Activated CD4-positive, alpha-beta T cell treated with anti-CD3 and anti-CD28 coated beads, Interleukin-2, amount 50 U/mL, for 24 hours (primary cell): Measurements from ENCODE around the gene KCNK10.

Experiments used
- DNase-seq, 2 donors: peaks; one replicate each; pipeline ENCODE4 v3.0.0-alpha.2; 2020; ENCODE audit warnings: low read depth in 1 of 2, low spot score in 1 of 2

KCNK10 gene, protein sequence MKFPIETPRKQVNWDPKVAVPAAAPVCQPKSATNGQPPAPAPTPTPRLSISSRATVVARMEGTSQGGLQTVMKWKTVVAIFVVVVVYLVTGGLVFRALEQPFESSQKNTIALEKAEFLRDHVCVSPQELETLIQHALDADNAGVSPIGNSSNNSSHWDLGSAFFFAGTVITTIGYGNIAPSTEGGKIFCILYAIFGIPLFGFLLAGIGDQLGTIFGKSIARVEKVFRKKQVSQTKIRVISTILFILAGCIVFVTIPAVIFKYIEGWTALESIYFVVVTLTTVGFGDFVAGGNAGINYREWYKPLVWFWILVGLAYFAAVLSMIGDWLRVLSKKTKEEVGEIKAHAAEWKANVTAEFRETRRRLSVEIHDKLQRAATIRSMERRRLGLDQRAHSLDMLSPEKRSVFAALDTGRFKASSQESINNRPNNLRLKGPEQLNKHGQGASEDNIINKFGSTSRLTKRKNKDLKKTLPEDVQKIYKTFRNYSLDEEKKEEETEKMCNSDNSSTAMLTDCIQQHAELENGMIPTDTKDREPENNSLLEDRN

DNA sequence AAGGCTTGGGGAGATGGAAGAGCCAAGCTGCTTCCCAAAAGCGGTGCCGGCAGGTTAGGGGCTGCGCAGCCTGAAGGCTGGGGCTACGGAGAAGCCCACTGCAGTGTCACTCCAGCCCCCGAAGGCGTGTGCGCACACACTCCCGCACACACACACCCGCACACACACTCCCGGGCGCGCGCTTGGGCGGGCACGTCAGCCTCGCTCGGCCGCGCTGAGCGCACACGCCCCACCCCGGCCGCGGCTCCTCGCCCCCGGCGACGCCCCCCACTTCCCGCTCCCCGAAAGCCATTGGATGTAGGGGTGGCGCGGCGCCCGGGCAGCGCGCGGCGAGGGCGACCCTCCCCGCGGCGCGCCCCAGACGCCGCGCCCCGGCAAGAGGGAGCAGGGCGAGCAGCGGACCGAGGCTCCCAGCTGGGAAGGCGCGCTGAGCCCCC lies at the start of gene KCNK10:
Gene KCNK10, minus strand, starts transcription at position 184 of the 437 bp plus-strand sequence. CDS start 471 bp downstream, outside the sequence.
- no peak for DNase-seq

DNA sequence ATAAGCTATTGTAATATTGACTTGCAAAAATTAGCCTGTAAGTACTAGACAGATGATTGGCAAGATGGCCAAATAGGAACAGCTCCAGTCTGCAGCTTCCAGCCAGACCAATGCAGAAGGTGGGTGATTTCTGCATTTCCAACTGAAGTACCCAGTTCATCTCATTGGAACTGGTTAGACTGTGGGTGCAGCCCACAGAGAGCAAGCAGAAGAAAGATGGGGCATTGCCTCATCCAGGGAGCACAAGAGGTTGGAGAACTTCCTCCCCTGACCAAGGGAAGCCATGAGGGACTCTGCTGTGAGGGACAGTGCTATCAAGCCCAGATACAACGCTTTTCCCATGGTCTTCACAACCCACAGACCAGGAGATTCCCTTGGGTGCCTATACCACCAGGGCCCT lies 46.4 kb upstream of the KCNK10 start:
- no peak for DNase-seq

DNA sequence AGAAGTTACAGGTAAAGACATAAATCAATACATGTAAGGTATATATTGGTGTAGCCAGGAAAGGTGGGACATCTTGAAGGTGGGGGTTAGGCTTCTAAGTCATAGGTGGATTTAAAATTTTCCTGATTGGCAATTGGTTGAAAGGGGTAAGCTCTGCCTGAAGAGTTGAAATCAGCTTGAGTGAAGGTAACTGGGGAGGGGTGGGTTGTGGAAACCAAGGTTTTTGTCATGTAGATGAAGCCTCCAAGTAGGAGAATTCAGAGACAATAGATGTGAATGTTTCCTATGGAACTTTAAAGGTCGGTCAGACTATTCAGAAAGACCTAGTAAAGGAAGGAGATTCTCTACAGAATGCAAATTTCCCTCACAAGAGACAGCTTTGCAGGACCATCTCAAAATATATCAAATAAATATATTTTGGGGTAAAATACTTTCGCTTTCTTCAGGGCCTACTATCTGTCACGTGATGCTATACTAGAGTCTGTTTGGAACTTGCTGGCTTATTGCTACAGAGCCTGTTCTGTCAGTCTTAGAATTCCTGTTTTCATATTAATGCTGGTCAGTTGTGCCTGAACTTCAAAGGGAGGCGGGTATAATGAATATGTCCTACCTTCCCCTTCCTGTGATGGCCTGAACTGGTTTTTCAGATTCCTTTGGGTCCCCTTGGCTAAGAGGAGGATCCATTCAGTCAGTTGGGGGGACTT lies 41.8 kb upstream of the KCNK10 start:
- DNase-seq, result no peak

DNA sequence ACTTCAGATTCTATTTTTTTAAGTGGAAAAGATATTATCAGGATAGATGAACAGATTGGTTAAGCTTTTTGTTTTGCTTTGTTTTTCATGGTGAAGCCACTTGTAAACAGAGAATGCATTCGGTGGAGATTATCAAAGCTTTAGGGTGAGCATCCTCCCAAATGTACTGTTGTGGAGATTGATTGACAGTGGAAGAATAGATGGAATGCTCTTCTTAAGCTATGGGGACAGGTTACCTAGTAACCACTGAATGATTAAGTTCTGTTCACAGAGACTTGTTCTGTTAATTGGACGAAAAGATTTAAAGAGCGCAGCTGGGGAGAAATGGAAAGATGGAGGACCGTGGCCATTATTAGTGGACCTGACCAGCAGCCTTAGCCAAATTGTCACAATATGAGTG lies 40.6 kb upstream of the KCNK10 start:
- no peak for DNase-seq

DNA sequence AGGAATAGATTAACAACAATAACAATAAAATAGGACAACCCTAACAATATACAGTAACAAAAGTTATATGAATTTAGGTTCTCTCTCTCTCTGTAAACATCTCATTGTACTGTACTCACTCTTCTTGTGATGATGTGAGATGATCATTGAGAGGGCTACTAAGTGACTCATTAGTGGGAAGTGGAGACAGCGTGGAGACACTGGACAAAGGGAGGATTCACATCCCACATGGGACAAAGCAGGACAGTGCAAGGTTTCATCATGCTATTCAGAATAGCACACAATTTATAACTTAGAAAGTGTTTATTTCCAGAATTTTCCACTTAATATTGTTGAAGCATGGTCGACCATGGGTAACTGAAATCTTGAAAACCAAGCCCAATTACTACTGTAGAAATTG lies 36.4 kb upstream of the KCNK10 start:
- no peak for DNase-seq

DNA sequence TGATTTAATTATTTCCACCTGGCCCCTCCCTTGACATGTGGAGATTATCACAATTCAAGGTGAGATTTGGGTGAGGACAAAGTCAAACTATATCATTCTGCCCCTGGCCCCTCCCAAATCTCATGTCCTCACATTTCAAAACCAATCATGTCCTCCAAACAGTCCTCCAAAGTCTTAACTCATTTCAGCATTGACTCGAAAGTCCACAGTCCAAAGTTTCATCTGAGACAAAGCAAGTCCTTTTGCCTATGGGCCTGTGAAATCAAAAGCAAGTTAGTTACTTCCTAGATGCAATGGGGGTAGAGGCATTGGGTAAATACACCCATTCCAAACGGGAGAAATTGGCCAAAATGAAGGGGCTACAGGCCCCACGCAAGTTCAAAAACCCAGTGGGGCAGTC lies 31.3 kb upstream of the KCNK10 start:
- DNase-seq, result no peak

DNA sequence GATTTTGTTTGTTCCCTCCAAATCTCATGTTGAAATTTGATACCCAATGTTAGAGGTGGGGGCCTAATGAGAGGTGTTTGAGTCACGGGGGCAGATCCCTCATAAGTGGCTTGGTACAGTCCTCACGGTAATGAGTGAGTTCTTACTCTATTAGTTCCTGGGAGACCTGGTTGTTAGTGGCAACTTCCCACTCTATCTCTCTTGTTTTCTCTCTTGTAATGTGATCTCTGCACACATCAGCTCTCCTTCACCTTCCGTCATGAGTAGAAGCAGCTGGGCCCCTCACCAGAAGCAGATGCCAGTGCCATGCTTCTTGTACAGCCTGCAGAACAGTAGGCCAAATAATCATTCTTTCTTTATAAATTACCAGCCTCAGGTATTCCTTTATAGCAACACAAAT lies 29.6 kb upstream of the KCNK10 start:
- DNase-seq, result no peak

DNA sequence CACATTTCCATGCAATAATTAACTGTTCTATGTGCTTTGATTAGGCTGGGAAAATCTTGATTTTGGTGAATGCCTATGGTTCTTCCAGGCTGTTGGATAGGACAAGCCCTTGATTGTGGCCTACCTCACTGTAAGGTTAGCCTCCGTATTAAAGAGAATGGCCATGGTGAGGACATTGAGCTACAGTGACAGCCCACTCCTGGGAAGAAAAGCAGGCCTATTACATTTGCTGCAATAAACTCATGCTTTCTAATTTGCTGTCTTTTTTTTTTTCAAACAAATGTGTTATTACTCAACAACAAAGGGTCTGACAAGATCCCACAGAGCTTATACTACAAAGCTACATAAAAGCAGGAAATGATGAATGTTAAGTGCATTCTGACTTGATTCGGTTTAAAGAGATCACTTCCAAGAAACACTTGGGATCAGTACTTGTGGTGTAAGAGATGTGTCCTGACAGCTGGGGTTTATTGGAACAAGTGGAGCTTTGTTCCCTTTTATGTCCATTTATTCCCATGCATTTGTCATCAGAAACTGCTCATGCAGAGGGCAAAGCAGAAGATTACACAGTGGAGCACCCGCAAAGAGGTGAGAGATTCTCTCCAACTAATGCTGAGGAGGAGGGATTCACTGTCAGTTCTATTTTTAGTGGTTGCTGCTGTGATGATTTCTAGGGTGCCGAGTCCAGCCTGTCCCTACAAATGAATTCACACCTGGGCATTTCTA lies 29.1 kb upstream of the KCNK10 start:
- DNase-seq, result no peak

DNA sequence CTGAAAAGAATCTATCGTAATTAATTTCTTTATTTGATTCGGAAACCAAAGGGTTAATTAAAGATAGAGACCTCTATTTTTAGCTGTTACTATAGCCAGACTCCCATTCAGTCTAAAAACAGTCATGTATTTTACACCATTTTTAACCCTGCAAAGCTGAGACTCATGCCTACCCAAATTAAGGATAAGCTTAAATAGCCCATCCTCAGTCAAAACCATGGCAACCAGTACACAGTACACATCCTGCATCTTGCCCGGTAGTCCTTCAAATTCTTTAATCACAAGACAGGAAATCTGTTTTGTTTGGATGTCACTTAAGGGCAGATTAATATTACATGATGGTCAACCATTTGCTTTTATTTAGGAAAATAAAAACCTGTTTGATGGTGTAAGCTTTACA lies 25.5 kb upstream of the KCNK10 start:
- DNase-seq, result no peak

DNA sequence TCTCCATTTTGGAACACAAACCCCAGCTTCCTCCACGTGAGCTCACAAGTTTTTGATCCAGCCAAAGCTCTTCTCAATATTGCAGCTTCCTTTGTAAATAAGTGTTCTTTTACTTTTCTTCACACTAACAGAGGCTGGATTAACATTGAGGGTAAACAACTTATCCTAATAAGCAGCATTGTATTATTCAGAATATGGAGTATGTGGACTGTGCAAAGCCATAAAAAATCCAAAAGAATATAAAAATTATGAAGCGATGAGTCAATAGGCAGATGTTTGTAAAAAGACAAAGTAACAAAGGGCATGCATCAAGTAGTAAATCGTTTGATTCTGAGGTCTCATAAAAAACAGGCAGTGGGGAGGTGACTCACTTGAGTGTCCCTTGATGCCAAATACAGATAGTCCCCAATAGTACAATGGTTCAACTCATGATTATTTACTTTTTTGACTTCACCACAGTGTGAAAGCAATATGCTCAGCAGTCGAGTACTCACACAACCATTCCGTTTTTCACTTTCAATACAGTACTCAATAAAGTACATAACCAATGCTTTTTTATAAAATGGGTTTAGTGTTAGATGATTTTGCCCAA lies 23.1 kb upstream of the KCNK10 start:
- no peak for DNase-seq

DNA sequence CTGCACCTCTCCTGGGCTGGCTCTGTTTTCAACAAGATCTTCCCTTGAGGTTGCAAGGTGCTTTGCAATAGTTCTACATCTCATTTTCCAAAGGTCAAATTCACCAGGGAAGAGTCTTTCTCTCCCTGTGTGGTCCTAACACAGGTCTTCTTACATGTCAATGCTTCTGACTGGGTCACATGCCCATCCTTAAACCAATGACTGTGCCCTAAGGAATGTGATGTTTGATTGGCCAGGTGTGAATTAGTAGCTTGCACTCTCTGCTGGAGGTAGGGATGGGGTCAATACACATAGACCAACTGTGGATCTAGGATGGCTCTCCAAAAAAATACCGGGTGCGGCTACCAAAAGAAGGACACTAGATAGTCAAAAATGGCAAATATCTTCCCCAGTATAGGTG lies 19.9 kb upstream of the KCNK10 start:
- no peak for DNase-seq

DNA sequence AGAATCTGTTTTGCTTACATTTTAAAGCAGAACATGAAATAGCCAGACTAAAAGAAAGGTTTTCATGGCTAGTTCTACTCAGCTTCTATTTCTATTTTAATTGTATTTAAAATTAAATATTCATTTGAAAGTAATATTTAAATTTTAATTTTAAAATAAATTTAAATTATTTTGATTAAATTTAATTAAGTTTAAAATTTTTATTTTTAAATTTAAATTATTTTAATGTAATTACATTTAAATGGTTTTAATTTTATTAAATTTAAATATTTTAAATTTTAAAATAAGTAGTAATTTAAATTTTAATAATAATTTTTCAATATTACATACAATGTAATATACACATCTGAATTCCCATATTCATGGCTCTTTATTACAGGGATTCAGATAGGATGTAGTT lies 17.3 kb upstream of the KCNK10 start:
- DNase-seq, result no peak

DNA sequence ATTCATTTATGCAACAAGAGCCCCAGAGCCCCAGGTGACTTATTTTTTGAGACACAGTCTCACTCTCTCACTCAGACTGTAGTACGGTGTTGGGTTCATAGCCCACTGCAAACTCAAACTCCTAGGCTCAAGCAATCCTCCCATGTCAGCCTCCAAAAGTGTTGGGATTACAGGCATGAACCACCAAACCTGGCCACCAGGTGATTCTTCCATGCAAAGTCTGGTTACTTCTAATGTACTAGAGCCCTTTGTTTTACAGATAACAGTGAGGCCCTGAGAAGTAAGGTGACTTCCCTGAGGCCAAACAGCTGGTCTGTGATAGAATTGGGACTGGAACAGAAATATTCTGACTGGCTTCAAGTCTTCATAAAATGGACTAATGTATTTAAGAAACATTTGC lies 10.0 kb upstream of the KCNK10 start:
- DNase-seq, result no peak

DNA sequence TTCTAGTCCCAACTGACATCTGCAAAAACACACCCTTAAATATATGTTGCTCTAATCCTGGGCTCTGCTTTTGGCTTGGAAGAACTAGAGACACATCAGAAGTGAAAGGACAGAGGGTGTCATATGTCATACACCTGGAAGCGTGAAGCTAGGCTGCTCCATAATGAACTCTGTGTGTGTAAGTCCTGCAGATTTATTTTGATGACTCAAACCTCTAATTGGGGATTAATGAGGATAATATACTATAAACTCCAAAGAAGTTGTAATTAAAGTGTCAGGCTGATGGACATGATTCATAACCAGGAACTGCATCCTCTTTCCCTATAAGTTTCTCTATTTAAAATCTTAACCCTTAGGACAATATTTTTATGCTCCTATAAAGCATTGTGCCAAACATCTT lies 4.4 kb upstream of the KCNK10 start:
- DNase-seq, result no peak

DNA sequence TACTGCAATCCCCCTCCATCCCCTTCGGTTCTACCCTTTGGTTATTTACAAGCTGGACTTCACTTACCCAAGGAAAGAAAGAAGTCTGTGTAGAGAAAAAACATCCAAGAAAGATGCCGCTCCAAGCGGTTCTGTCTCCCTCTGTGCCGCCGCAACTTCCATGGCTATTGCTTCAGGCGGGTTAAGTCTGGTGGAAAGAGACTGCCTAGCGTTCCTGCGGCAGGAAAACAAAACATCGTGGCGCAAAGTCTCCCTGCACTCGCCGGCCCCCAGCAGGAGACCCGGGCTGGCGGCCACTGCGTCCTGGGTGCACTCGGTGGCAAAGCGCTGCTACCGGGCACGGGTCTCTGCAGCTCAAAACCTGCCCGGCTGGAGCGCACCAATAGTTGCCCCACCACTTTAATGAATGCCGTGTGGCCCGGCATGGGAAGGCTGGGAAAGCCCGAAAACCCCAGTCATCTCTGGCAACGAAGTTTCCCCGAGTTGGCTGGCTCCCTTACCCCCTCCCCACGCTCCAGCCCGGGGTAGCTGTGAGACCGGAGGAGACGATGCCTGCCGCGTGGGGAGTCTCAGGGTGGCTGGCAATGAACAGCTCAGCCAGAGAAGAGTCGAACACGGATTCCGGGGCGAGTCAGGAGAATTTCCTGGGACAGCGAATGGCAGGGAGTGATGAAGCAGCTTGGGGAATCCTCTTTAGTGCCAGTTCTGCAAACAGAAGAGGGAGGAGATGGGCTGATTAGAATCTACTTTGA lies 3.5 kb upstream of the KCNK10 start:
- no peak for DNase-seq

DNA sequence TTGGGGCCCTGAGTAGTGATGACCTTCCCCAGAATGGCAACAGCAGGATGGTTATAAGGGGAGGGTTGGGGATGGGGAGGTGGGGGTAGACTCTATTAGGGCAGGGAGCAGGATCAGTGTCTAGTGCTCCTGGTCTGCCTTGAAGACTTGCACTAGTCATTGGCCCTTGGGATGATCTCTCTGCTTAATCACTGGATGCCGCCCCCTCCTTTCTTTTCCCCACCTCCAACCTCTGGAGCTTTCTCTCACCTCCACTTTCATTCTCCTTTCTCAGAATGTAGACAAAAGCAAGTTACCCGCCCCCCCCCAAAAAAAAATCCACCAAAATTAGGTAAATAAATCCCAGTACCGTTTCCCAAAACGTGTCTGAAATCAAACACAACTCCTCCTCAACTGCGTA lies 2.8 kb upstream of the KCNK10 start:
- no peak for DNase-seq

DNA sequence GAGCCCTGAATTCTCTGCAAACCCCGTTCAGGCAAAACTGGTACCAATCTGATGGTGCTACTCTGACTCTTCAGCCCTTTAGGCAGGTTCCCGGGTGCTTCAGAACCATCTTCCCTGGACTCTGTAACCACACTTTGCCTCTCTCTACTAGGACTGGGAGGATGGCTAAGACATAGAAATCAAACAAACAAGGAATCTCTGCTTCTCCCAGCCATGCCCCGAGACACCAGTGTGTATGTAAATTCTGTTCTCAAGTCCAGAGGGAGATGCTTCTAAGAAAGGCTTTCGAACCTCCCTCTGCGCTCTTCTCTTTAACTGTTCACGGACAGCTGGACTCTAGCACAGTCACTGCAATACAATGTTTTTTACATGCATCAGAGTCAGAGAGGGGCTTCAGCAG lies 1.9 kb upstream of the KCNK10 start:
- no peak for DNase-seq

DNA sequence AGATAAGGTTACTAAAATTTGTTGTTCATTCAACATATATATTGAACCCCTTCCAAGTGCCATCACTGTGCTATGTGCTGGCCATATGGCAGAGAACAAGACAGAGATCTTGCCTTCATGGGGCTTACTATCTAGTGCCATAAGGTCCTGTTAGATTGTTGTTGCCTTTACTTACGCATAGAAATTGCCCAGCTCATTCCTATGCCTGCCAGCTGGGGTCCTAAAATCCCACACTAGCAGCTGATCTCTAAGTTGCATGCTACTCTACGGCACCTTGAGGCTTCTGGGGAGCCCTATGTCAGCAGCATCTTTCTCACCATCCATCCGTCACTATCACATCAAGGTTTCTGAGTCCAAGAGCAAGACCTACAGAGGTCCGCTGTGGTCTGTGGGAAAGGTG lies 1.4 kb upstream of the KCNK10 start:
- no peak for DNase-seq

DNA sequence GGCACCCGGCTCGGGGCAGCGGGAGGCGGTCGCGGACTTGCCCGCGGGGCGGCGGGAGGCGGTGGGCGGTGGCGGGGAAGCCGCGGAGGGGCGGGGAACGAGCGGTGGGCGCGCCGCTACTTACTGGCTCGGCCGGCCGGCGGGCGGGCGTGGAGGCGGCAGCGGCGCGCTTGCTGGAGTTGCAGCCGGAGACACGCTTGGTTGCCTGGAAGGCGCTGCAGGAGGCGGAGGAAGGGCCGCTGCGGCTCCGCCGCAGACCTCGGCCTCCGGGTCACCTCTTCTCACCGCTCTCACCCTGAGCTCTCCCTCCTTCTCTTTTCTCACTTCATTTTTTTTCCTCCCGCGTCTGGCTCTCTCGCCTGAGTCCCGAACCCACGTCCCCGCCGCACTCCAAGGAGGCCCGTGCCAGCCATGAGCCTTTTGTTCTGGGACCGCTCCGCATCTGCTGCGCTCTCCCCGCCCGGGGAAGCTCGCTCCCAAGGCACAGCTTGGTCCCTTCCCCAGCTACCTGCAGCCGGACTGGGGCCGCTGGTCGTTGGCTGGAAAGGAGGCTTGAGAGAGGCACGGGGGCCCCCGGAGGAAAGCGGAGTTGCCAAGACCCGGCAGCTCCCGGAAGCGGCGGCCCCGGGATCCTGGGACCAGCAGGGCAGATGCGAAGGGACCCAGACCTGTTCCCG lies 592 bp upstream of the KCNK10 start:
- no peak for DNase-seq

DNA sequence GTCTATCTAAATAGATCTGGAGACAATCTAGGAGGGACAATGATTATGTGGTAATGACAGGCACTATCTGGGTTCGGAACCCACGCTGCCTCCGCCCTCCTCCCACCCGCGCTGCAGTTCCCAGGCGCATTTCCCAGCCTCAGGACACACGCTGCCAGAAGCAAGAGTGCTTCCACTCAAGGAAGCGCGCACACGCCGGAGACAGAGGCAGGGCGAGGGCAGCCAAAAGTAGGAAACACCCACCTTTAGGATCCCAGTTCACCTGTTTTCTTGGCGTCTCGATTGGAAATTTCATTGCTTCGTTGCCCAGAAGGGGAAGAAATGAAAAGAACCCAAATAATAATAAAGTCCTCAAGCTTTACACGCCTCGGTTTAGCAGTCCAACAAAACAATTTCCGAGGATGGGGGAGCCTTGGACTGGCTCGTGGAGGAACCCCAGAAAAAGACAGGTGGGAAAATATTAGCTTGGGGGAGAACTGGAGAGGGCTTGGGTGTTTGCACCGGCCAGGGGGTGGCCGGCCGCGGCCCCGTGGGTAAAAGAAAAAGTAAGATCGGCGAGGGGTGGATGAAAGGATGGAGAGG lies 474 bp downstream of the KCNK10 start:
- DNase-seq, result no peak
